Subcutaneous abdominal adipose tissue (tissue), 5 donors: ENCODE data around the gene PSD4.
"Not testable (repeated sequence)": the region's sequence is repeated elsewhere in the genome, so short reads cannot be mapped to it uniquely, and the experiment has no call there.

Experiments
- H3K27ac ChIP-seq: one replicate; pipeline ENCODE4 v1.7.0; 2013; ENCODE audit warnings: low read depth, mild to moderate bottlenecking, inconsistent platforms, low read length, moderate library complexity
- H3K27me3 ChIP-seq, 5 donors: one replicate each; pipeline ENCODE4 v1.7.0; 2013; ENCODE audit warnings: low read length in 5 of 5, inconsistent platforms in 1 of 5; ENCODE audit not compliant: control insufficient read depth in 5 of 5, insufficient read depth in 4 of 5
- H3K36me3 ChIP-seq, 5 donors: one replicate each; pipeline ENCODE4 v1.7.0; 2013; ENCODE audit warnings: low read length in 5 of 5; ENCODE audit not compliant: control insufficient read depth in 5 of 5, insufficient read depth in 5 of 5
- H3K4me1 ChIP-seq, 5 donors: one replicate each; pipeline ENCODE4 v1.7.0; 2013; ENCODE audit warnings: low read length in 5 of 5, mild to moderate bottlenecking in 3 of 5, moderate library complexity in 1 of 5; ENCODE audit not compliant: control insufficient read depth in 5 of 5, insufficient read depth in 5 of 5
- H3K4me3 ChIP-seq, 5 donors: one replicate each; pipeline ENCODE4 v1.7.0; 2013; ENCODE audit warnings: low read length in 5 of 5, low read depth in 1 of 5
- H3K9ac ChIP-seq, 5 donors: one replicate each; pipeline ENCODE4 v1.7.0; 2013; ENCODE audit warnings: low read length in 5 of 5, mild to moderate bottlenecking in 4 of 5, moderate library complexity in 3 of 5
- H3K9me3 ChIP-seq, 5 donors: one replicate each; pipeline ENCODE4 v1.7.0; 2013; ENCODE audit warnings: low read length in 5 of 5; ENCODE audit not compliant: control insufficient read depth in 5 of 5
- donor health status: healthy.
- donor health status: healthy.
- donor health status: healthy.
- donor health status: healthy.
- donor health status: healthy.

Gene PSD4

DNA sequence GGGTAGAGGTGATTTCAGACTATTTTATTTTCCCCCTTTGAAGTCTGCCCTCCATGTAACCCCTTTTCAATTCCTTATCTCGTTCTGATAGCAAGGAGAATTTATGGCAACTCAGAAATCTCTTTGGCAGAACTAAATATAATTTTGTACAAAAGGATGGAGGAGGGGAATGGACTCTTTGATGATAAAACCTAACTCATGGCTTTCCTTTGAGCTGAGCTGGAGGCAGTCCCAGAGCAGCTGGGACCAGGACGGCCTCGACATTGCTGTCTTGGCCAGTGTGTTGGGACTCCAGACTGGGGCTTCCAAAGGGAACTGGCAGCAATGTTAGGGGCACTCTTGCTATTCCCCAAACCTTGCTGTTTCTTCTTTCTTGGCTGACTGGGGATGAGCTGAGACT lies 57.3 kb downstream of the PSD4 start:
- Histone ChIP-seq H3K27ac (peak overlapping the region; percentile 76), H3K9me3 (no peaks in the 10 kb centered on the region), H3K36me3 (no peaks in the 10 kb centered on the region), H3K4me3 (no peak overlapping the region), H3K4me1 (peaks cover 0 to 39% (median 18%) of the 10 kb centered on the region in 5 donors), H3K9ac (peak overlapping the region in 2 of 5 donors; percentile 53 to 63), H3K27me3 (no peaks in the 10 kb centered on the region)

DNA sequence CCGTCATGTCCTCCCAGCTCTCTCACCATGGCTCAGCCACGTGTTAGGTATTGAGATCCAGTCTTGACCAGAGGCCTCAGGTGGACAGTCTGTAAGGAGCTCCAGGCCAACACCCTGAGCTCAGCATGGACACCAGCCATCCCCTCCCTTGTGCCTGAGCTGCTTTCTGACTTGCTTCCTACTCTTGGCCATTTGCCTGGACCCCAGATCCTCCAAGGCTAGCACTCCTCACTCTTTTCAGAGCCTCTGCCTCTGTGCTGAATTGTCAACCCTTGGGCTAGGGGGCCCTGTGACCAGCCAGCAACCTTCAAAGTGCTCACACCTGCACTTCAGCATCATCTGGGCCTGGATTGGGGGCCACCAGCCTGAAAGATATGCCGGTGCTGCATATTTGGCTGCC lies 58.4 kb downstream of the PSD4 start:
- Histone ChIP-seq H3K4me1 (peaks cover 0 to 46% (median 26%) of the 10 kb centered on the region in 5 donors), H3K27me3 (no peaks in the 10 kb centered on the region), H3K9me3 (no peaks in the 10 kb centered on the region), H3K36me3 (no peaks in the 10 kb centered on the region), H3K4me3 (no peak overlapping the region), H3K9ac (no peak overlapping the region), H3K27ac (no peak overlapping the region)

DNA sequence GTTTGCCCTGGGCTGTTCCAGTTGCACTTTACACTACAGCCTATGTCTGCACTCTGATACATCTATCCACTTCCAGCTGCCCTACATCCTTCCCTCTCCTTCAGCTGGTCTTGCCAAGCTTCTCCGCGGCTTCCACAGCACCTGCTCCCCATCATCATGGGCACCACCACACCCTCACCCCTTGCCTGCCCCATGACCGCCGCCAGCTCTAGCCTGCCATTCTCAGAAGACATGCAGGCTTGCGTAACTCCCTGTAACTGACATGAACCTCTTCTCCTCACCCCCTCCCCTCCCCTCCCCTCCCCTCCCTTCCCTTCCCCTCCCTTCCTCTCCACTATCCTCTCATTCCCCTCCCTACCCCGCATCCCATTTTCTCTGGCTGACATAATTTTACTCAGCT lies 59.0 kb downstream of the PSD4 start:
- H3K9ac ChIP-seq, result no peak overlapping the region
- H3K27me3 ChIP-seq, result no peaks in the 10 kb centered on the region
- peaks cover 0 to 52% (median 32%) of the 10 kb centered on the region in 5 donors for H3K4me1 ChIP-seq
- H3K4me3 ChIP-seq, result no peak overlapping the region
- no peak overlapping the region for H3K27ac ChIP-seq
- H3K9me3 ChIP-seq, result no peaks in the 10 kb centered on the region
- H3K36me3 ChIP-seq, result peaks cover 0 to 4% (median 0%) of the 10 kb centered on the region in 5 donors

DNA sequence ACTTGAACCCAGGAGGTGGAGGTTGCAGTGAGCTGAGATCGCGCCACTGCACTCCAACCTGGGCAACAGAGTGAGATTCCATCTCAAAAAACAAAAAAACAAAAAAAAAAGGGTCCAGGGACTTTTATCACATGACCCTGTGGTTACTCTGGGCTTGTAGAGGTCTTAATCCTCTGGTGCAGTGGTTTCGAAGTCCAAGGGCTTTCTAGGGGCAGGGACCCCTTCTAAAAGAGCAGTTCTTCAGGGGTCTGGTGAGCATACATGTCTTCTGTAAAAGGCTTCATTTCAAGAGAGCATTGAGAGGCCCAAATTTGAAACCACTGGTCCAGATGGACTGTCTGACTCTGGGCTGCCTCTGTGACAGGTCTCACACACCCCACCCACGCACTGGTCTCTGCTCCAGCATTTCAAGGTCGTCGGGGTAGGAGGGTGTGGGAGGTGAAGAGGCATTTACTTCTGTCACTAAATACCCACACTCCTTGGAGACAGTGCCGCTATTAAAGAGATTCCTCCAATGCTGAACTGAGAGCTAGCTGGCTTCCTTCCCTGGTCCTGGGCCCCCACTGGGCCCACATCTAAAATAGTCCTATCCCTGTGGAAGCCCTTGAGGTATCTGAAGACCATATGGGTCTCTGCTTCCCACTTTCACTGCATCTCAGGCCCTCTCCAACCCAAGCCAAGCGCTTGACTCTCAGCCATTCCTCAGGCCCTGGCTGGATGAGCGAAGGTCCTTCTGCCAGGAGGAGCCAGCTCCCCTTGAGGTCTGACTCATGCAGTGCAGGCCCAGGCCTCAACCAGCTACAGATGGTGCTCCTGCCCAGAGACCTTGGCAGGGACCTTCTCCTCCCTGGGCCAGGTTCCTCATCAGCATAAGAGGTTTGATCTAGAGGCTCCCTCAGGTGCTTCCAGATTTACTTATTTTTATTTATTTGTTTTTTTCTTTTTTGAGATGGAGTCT lies 60.1 kb downstream of the PSD4 start:
- H3K27ac ChIP-seq, result no peak overlapping the region
- H3K4me3 ChIP-seq, result no peak overlapping the region
- no peaks in the 10 kb centered on the region for H3K9me3 ChIP-seq
- no peaks in the 10 kb centered on the region for H3K27me3 ChIP-seq
- H3K9ac ChIP-seq, result no peak overlapping the region
- peaks cover 0 to 4% (median 0%) of the 10 kb centered on the region in 5 donors for H3K36me3 ChIP-seq
- H3K4me1 ChIP-seq, result peaks cover 0 to 57% (median 35%) of the 10 kb centered on the region in 5 donors

DNA sequence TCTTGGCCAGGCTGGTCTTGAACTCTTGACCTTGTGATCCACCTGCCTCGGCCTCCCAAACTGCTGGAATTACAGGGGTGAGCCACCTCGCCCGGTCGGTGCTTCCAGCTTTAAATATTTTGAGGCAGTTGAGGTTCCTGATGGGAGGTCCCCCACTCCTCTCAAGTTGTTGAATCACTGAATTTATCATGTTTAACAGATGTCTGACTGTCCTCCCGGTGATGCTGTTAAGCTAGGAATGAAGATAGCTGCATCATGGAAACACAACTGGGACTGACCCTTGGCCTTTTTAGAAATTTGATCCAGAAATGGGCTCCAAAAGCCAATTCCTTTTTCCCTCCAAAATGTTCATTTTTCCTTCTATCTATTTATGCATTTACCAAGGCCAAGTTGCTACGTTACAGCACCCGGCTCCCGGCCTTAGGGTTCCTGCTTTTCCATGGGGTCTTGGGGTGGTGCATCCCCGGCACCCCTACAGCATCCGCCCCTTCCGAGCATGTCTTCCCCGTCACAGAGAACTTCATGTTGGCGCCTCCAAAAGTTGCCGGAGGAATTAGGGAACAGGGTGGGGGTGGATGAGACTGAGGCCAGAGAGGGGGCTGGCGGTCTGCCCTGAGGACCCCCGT lies 61.1 kb downstream of the PSD4 start:
- Histone ChIP-seq H3K4me3 (peak overlapping the region; percentile 25 to 77 (median 53)), H3K27me3 (no peaks in the 10 kb centered on the region), H3K36me3 (peaks cover 0 to 4% (median 0%) of the 10 kb centered on the region in 5 donors), H3K9ac (peak overlapping the region in 2 of 5 donors; percentile 73 to 78), H3K9me3 (no peaks in the 10 kb centered on the region), H3K27ac (peak overlapping the region; percentile 41), H3K4me1 (peaks cover 0 to 62% (median 39%) of the 10 kb centered on the region in 5 donors)

DNA sequence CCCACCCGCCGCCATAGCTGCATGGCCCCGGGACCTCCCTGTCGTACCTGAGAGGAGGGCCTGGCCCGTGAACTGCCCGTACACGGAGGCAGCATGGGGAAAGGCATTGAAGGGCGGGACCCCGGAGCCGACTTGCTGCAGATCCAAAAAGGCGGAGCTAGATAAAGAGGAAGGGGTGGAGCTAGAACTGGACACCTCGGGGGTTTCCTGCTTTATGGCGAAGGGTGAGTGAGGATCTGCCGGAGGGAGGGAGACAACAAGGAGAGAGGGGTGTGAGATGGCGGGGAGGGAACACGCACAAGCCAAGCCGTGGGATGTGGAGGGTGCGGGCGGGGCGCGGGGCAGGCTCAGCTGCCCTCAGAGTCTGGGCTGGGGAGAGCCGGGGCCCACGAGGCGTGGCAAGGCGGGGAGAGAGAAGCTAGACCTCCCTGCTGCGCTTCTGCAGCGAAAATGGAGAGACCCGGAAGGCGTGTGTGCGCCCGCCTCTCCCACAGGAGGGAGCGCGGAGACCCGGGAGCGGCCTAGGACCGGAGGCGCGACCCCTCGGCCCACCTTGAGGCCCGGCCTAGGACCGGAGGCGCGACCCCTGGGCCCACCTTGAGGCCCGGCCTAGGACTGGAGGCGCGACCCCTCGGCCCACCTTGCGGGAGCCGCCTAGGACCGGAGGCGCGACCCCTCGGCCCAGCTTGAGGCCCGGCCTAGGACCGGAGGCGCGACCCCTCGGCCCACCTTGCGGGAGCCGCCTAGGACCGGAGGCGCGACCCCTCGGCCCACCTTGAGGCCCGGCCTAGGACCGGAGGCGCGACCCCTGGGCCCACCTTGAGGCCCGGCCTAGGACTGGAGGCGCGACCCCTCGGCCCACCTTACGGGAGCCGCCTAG lies 61.8 kb downstream of the PSD4 start:
- Histone ChIP-seq H3K4me1 (peaks cover under 1 to 62% (median 39%) of the 10 kb centered on the region in 5 donors), H3K27ac (peak overlapping the region; percentile 41), H3K4me3 (peak overlapping the region; percentile 46 to 77 (median 53)), H3K9ac (peak overlapping the region in 2 of 5 donors; percentile 73 to 78)
- H3K36me3 ChIP-seq, H3K9me3 ChIP-seq, H3K27me3 ChIP-seq: not testable (repeated sequence)

DNA sequence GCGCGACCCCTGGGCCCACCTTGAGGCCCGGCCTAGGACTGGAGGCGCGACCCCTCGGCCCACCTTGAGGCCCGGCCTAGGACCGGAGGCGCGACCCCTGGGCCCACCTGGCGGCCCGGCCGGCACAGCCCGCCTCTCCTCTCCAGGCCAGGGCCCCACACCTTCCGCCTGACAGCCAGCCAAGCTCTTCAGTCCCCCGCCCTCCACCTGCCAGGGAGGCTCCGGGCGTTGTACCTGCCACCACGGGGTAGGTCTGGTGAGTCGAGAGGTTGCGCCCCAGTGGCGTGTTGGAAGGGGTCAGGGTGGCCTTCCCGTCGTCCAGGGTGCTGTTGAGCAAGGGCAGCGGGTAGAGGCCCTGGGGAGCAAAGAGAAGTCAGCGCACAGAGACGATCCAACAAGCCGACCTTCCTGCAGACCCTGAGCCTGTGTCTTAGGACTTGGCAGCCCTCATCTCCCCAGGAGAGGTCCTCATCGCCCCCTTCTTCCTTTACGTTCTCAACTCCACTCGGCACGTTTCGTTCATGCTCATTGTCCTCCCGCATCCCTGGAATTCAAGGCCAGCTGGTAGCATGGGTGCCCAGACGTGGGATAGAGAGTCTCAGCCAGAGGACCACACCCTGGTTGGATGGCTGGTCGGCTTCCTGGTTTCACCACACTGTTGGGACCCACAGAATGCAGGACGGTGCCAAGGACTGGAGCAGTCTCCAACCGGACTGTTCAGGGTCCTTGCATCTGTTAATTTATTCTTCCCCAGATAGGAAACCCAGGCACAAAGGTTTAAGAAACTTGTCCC lies 62.8 kb downstream of the PSD4 start:
- peaks cover 0 to 4% (median 0%) of the 10 kb centered on the region in 5 donors for H3K36me3 ChIP-seq
- H3K27ac ChIP-seq, result peak overlapping the region; percentile 70
- no peaks in the 10 kb centered on the region for H3K27me3 ChIP-seq
- H3K9ac ChIP-seq, result peak overlapping the region in 3 of 5 donors; percentile 54 to 60 (median 54)
- H3K9me3 ChIP-seq, result no peaks in the 10 kb centered on the region
- H3K4me1 ChIP-seq, result peaks cover 3 to 62% (median 42%) of the 10 kb centered on the region in 5 donors
- peak overlapping the region; percentile 13 to 75 (median 54) for H3K4me3 ChIP-seq

DNA sequence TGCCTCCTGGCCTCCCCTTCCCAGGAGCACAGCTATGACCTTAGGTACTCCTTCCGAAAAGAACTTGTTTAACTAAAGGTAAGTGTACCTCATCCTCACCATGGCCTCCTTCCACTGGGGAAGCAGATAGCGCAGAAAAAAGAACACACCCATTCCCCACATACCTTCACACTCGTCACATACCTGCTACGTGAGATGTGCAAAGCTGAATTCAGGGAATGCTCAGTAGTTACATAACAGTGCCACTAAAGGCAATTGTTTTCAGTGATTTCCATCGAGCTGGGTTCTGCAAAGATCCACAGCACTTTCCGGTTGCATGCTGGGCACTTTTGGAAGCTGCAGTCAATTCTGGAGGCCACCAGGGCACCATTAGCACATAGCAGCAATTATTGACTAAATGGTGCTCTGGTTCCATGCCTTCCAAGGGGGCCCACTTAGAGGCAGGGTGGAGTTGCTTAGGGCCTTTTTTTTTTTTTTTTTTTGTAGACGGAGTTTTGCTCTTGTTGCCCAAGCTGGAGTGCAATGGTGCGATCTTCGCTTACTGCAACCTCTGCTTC lies 63.9 kb downstream of the PSD4 start:
- peaks cover 0 to 4% (median 0%) of the 10 kb centered on the region in 5 donors for H3K36me3 ChIP-seq
- no peak overlapping the region for H3K27ac ChIP-seq
- no peaks in the 10 kb centered on the region for H3K27me3 ChIP-seq
- H3K9me3 ChIP-seq, result no peaks in the 10 kb centered on the region
- H3K4me3 ChIP-seq, result peak overlapping the region in 4 of 5 donors; percentile 18 to 75 (median 36)
- H3K4me1 ChIP-seq, result peaks cover 5 to 59% (median 46%) of the 10 kb centered on the region in 5 donors
- H3K9ac ChIP-seq, result peak overlapping the region in 1 of 5 donors; percentile 7
